ENCODE data around the gene LRP5. TPM values are rescaled to one million over a fixed set of nuclear protein-coding genes. Genes with fewer than 3 reads are reported as not detected.

The LRP5 gene
- total and polyA plus RNA-seq, 8 donors = 11.8 to 152 (median 44.2) TPM

DNA sequence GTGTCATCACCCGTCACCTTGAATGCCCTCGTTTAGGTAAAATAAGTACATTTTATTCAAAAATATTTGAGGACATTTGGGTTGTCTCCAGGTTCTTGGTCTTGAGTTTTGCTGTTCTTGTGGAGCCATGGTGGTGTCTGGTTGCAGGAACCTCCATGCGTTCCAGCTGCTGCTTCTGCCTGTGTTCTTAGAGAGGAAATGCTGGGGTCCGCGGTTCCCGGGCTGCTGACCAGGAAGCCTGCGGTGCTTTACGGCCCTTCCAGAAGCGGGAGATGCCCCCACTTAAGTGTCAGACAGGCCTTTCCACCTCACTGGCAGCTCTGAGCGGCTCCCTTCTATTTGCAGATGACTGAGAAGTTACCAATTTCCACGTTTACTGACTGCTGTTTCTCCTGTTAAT, 66.8 kb downstream of the LRP5 start:
- Histone ChIP-seq H3K27ac (peak overlapping the region; percentile 13 to 85 (median 81)), H3K27me3 (no peaks in the 10 kb centered on the region), H3K4me1 (peaks cover 73 to 97% (median 89%) of the 10 kb centered on the region in 4 donors), H3K4me3 (no peak overlapping the region), H3K36me3 (peaks cover 0 to 4% (median 0%) of the 10 kb centered on the region in 4 donors), H3K9me3 (no peaks in the 10 kb centered on the region)
- 55 to 70% (median 60%) methylated on average over 11 of the region's 11 CpGs for WGBS, 5 donors
- intact Hi-C loops (cut with DNase I; ENCODE audit: low total_unique reads) = no loop called here
- TF ChIP-seq, protein P1, sequence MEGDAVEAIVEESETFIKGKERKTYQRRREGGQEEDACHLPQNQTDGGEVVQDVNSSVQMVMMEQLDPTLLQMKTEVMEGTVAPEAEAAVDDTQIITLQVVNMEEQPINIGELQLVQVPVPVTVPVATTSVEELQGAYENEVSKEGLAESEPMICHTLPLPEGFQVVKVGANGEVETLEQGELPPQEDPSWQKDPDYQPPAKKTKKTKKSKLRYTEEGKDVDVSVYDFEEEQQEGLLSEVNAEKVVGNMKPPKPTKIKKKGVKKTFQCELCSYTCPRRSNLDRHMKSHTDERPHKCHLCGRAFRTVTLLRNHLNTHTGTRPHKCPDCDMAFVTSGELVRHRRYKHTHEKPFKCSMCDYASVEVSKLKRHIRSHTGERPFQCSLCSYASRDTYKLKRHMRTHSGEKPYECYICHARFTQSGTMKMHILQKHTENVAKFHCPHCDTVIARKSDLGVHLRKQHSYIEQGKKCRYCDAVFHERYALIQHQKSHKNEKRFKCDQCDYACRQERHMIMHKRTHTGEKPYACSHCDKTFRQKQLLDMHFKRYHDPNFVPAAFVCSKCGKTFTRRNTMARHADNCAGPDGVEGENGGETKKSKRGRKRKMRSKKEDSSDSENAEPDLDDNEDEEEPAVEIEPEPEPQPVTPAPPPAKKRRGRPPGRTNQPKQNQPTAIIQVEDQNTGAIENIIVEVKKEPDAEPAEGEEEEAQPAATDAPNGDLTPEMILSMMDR (IDR thresholded peaks at IDR 0.05) = no peak
- TF ChIP-seq EP300 (IDR thresholded peaks at IDR 0.05) (no peak), POLR2A (IDR thresholded peaks at IDR 0.05) (no peak), POLR2AphosphoS5 (IDR thresholded peaks at IDR 0.05) (no peak)
- DNase-seq = peak in 1 of 2 donors; percentile 49

- Histone ChIP-seq H3K36me3 (peaks cover 0 to 9% (median 4%) of the 10 kb centered on the region in 4 donors), H3K27ac (peak overlapping the region; percentile 62 to 85 (median 81)), H3K9me3 (no peaks in the 10 kb centered on the region), H3K4me1 (peaks cover 60 to 81% (median 77%) of the 10 kb centered on the region in 4 donors), H3K27me3 (no peaks in the 10 kb centered on the region), H3K4me3 (peak overlapping the region in 2 of 4 donors; percentile 9 to 27)
- TF ChIP-seq POLR2A (IDR thresholded peaks at IDR 0.05) = no peak
- TF ChIP-seq, protein P1 (IDR thresholded peaks at IDR 0.05) = no peak
- DNase-seq = peak in 1 of 2 donors; percentile 67
- intact Hi-C loops (cut with DNase I; ENCODE audit: low total_unique reads) = loop anchor here (10.0 kb wide), 2 partner anchors 66 to 116 kb away; partner anchors contain the start of gene LRP5
- WGBS, 5 donors = 23 to 45% (median 28%) methylated on average over 17 to 26 of the region's 26 CpGs
Observed at GRCh38 chr11:68380786-68381622, 68.6 kb downstream of the LRP5 start.

DNA sequence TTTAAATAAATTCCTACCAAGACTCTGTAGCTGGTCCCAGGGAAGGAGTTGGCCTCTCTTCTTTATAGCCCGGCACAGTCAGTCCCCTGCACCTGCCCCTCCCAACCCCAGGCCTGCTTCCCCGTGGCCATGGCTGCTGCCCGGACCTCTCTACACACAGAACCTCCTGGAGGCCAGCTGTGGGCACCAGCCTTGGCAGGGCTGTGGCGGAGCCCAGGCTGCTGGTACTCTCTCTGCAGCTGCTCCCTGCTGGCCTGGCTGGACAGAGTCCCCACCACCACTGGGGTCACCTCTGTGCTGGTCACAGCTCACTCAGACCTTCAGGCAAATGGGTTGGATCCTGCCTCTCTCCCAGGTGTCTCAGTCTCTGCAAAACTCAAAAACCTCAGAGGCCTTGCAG, 69.3 kb downstream of the LRP5 start:
- no peaks in the 10 kb centered on the region for H3K27me3 ChIP-seq
- no peaks in the 10 kb centered on the region for H3K9me3 ChIP-seq
- intact Hi-C loops (cut with DNase I; ENCODE audit: low total_unique reads) = loop anchor here (10.0 kb wide), 2 partner anchors 67 to 117 kb away; partner anchors contain the start of gene LRP5
- TF ChIP-seq EP300 (IDR thresholded peaks at IDR 0.05) (no peak), POLR2A (IDR thresholded peaks at IDR 0.05) (no peak), POLR2AphosphoS5 (IDR thresholded peaks at IDR 0.05) (no peak)
- TF ChIP-seq, protein P1 (IDR thresholded peaks at IDR 0.05) = no peak
- peaks cover 5 to 16% (median 11%) of the 10 kb centered on the region in 4 donors for H3K36me3 ChIP-seq
- peak in 1 of 2 donors; percentile 64 for DNase-seq
- H3K4me3 ChIP-seq = peak overlapping the region in 2 of 4 donors; percentile 9 to 27
- WGBS, 5 donors = 11 to 43% (median 22%) methylated on average over 3 to 4 of the region's 4 CpGs
- peaks cover 60 to 75% (median 74%) of the 10 kb centered on the region in 4 donors for H3K4me1 ChIP-seq
- peak overlapping the region; percentile 62 to 85 (median 81) for H3K27ac ChIP-seq

DNA sequence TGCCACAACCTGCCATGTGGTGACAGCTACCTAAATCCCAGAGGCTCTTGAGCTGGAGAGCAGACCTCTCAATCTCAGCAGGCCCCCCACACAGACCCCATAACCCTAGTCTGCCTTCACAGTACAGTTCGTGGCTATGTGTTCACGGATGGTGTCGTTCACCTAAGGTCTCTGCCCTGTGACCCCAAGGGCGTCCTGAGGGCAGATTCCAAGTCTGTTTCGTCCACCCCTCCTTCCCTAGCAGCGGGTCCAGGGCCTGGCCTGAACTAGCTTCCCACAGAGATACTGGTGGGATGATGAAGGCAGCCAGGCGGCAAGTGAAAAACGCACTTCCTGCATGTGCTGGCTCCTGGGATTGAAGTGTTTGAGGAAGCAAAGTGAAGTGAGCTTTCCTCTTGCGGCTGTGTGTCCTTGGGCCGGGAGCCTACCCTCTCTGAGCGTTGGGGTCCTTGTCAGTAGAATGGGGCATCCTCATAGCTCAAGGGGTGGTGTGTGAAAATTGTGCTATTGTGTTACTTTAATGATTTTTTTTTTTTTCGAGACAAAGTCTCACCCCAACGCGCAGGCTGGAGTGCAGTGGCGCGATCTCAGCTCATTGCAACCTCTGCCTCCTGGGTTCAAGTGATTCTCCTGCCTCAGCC, 70.1 kb downstream of the LRP5 start:
- no peaks in the 10 kb centered on the region for H3K27me3 ChIP-seq
- intact Hi-C loops (cut with DNase I; ENCODE audit: low total_unique reads) = loop anchor here (10.0 kb wide), 2 partner anchors 68 to 118 kb away; partner anchors contain the start of gene LRP5
- H3K36me3 ChIP-seq = peaks cover 10 to 24% (median 18%) of the 10 kb centered on the region in 4 donors
- no peak overlapping the region for H3K4me3 ChIP-seq
- DNase-seq = no peak
- TF ChIP-seq POLR2A (IDR thresholded peaks at IDR 0.05) (no peak), EP300 (IDR thresholded peaks at IDR 0.05) (no peak), POLR2AphosphoS5 (IDR thresholded peaks at IDR 0.05) (no peak)
- TF ChIP-seq, protein P1 (IDR thresholded peaks at IDR 0.05) = no peak
- WGBS, 5 donors = 73 to 87% (median 83%) methylated on average over 16 of the region's 16 CpGs
- H3K9me3 ChIP-seq = no peaks in the 10 kb centered on the region
- peak overlapping the region in 4 of 5 donors; percentile 74 to 85 (median 82) for H3K27ac ChIP-seq
- H3K4me1 ChIP-seq = peaks cover 54 to 67% (median 66%) of the 10 kb centered on the region in 4 donors
